Subcutaneous preadipocyte (primary cell): ENCODE data around the gene SF3B3. TPM values are rescaled to one million over a fixed set of nuclear protein-coding genes. Genes with fewer than 3 reads are reported as not detected.

Source experiments
- small RNA-seq: library from RNA; depleted of rRNA; stranded (forward); fragments of <200 nt; gene quantifications from one replicate; pipeline ENCODE3, GENCODE V24; 2012
- total RNA-seq: library from RNA; depleted of rRNA; stranded (reverse); fragments of >200 nt; gene quantifications from 2 replicates; pipeline ENCODE4 v1.2.3, GENCODE V29; 2012

The SF3B3 gene
- total RNA-seq, result 154 and 204 TPM in 2 replicates

DNA sequence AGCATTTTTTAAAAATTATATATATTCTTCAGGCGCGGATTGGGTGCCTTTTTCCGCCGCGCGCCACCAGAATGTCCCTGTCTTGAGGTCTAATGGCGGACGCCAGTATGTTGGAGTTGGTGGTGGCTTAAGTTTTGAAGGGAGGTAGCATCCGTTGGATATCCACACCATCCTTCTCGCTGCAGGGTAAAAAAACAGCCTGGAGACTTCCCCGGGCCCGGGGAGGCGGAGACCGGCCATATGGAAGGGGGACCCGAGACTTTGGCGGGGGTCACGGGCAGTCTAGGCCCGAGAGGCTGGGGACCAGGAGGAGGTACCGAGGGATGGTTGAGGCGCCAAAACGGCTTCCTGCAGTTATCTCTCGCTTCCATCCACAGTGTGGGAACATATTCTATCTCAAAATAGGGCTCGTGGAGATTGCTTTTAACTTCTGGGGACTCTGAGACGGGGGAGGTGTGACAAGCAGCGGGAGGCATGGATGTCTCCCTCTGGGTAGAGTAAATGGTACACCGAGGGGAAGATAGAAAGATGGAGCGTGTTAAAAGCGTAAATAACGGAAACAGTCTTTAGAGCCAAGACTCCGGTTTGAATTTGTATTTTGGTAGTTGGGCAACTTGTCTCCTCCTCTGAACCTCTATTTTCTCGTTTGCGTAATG is at the start of gene SF3B3:
TSS of gene SF3B3 (plus strand) at position 74 of the 656 bp plus-strand sequence. CDS start 2,841 bp downstream, outside the sequence.

DNA sequence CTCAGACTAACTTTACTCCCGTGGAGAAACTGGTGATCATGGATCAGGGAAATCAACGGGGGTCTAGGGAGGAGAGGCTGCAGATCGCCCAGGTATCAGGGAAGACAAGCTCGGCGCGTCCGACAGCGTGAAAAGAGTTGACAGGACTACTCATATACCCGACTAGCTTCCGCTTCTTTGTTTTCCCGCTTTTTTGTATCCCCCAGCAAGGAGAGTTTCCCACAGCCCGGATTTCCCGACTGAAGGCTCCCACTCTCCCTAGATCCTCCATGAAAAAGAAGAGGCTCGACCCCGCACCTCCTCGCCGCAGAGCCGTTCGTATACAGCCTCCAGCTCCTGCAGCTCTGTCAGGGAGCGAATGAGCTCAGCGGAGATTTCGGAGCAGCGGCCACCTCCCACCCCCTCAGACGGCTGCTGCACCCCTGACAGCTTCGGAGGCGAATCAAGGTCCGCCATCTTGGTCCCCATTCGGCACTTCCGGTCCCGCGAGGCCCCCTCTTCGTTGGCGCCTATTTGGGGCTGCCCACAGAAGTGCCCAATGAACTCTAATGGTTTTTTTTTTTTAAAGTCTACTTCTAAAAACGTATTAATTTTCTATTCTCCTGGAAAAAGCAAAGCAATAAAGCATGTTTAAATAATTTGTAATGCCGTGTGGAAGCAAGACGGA is 407 bp upstream of the SF3B3 start, which contains the start of gene COG4:
TSS of gene COG4 (minus strand) at position 479 of the 667 bp plus-strand sequence. CDS start at position 468, 11 bp downstream.

Small RNA genes within 50 kb of the gene (small RNA-seq; reads per million reads assigned to genes)
- 1.1 reads per million, percentile 61 among the genes with 10 or more reads in this experiment for gene SNORD111
- gene SNORD111B, result 122 reads per million, percentile 99 among the genes with 10 or more reads in this experiment

Other genes starting within 250 kb of the SF3B3 start
- 67.6 and 97.7 TPM in 2 replicates for gene AARS1, start 234.3 kb upstream of the SF3B3 start, total RNA-seq
- 31.6 and 32.6 TPM in 2 replicates for gene DDX19B, start 224.6 kb upstream of the SF3B3 start, total RNA-seq
- gene DDX19A, start 176.9 kb upstream of the SF3B3 start, total RNA-seq, result 37.5 and 47.1 TPM in 2 replicates
- 22.0 and 28.9 TPM in 2 replicates for gene ST3GAL2, start 84.7 kb upstream of the SF3B3 start, total RNA-seq
- gene FCSK, start 69.2 kb upstream of the SF3B3 start, total RNA-seq, result 7.3 and 9.6 TPM in 2 replicates
- 45.6 and 62.0 TPM in 2 replicates for gene COG4, start 262 bp upstream of the SF3B3 start, total RNA-seq
- gene IL34, start 122.7 kb downstream of the SF3B3 start, total RNA-seq, result 0.59 and 0.73 TPM in 2 replicates
- gene MTSS2, start 162.2 kb downstream of the SF3B3 start, total RNA-seq, result 27.8 and 32.0 TPM in 2 replicates